Bronchial smooth muscle cell (primary cell): ENCODE measurements around the gene CNEP1R1. TPM values are rescaled to one million over a fixed set of nuclear protein-coding genes. Genes with fewer than 3 reads are reported as not detected.

Source experiments
- total RNA-seq: library from RNA; depleted of rRNA; stranded (reverse); fragments of >200 nt; gene quantifications from 2 replicates; pipeline ENCODE4 v1.2.1, GENCODE V29; 2014

The CNEP1R1 gene
- 21.6 and 23.6 TPM in 2 replicates for total RNA-seq

GRCh38 chr16:50024684-50025536 is at the start of gene CNEP1R1:
Gene CNEP1R1 (plus strand): TSS chr16:50025225. CDS start chr16:50025316, 91 bp downstream.

GRCh38 chr16:50065624-50066481 is 40.8 kb downstream of the CNEP1R1 start, which contains the start of gene HEATR3:
Gene HEATR3 (plus strand): TSS chr16:50065970. CDS start chr16:50066132, 162 bp downstream.

Other genes with a start within 250 kb of the CNEP1R1 start
- gene ZNF423, start 169.1 kb upstream of the CNEP1R1 start, total RNA-seq: 0.63 and 0.69 TPM in 2 replicates
- gene HEATR3, start 40.7 kb downstream of the CNEP1R1 start, total RNA-seq: 11.4 and 11.7 TPM in 2 replicates
- gene TENT4B, start 128.1 kb downstream of the CNEP1R1 start, total RNA-seq: 6.1 and 6.2 TPM in 2 replicates
- gene ADCY7, start 241.3 kb downstream of the CNEP1R1 start, total RNA-seq: 46.8 and 57.4 TPM in 2 replicates